PC-9 (cell line): ENCODE data around the gene NXNL2. TPM values are rescaled to one million over a fixed set of nuclear protein-coding genes. Genes with fewer than 3 reads are reported as not detected.

Experiments used
- BruUV-seq: library from RNA; stranded (reverse); fragments of 400-500 nt; replicated peaks from 2 replicates; lab custom pipeline; 2021; lab: Mats Ljungman, UMichigan
- CTCF ChIA-PET: fragments of 300-600 bp; sonication (Branson Sonifier 250); formaldehyde crosslinking; loops from one replicate; lab custom pipeline; 2022; ENCODE audit warnings: antibody characterized with exemption; lab: Charles Lee
- POLR2A ChIA-PET: fragments of 300-600 bp; sonication (Branson Sonifier 250); formaldehyde crosslinking; loops from one replicate; lab custom pipeline; 2022; ENCODE audit warnings: antibody characterized with exemption; ENCODE audit not compliant: unreplicated experiment; lab: Charles Lee
- DNase-seq, 2 experiments: peaks; one replicate each; pipeline versions ENCODE4 v3.0.0 to v3.0.0-alpha.2; 2015 to 2022; ENCODE audit warnings: mixed read lengths in 1 of 2
- H2AFZ ChIP-seq: fragments of 200-600 bp; sonication (generic); 2 replicates; pipeline ENCODE4 v1.8.1; 2017; ENCODE audit warnings: antibody characterized with exemption
- H3F3A ChIP-seq: fragments of 200-600 bp; sonication (generic); 2 replicates; pipeline ENCODE4 v1.8.1; 2017; ENCODE audit warnings: antibody characterized with exemption, mild to moderate bottlenecking, low read depth; ENCODE audit not compliant: insufficient read depth
- H3K27ac ChIP-seq: fragments of 200-600 bp; sonication (generic); 2 replicates; pipeline ENCODE4 v1.6.1; 2016; ENCODE audit warnings: mixed run types
- H3K27me3 ChIP-seq: fragments of 200-600 bp; sonication (generic); 2 replicates; pipeline ENCODE4 v1.6.1; 2016; ENCODE audit warnings: low read depth, mixed run types; ENCODE audit not compliant: insufficient read depth
- H3K36me3 ChIP-seq: fragments of 200-600 bp; sonication (generic); 2 replicates; pipeline ENCODE4 v1.6.1; 2016; ENCODE audit warnings: low read depth, mixed run types
- H3K4me1 ChIP-seq: fragments of 200-600 bp; sonication (generic); replicated peaks from 2 replicates; pipeline ENCODE4 v1.6.1; 2016; ENCODE audit warnings: mixed run types; ENCODE audit not compliant: insufficient read depth
- H3K4me2 ChIP-seq: fragments of 200-600 bp; sonication (generic); 2 replicates; pipeline ENCODE4 v1.6.1; 2017; ENCODE audit warnings: mixed run types
- H3K4me3 ChIP-seq: fragments of 200-600 bp; sonication (generic); 2 replicates; pipeline ENCODE4 v1.6.1; 2016; ENCODE audit warnings: mixed run types
- H3K79me2 ChIP-seq: fragments of 200-600 bp; sonication (generic); 2 replicates; pipeline ENCODE4 v1.6.1; 2017; ENCODE audit warnings: low read depth, mixed run types
- H3K9me2 ChIP-seq: fragments of 200-600 bp; sonication (generic); 2 replicates; pipeline ENCODE4 v1.8.1; 2017; ENCODE audit warnings: mild to moderate bottlenecking; ENCODE audit not compliant: insufficient read depth
- H3K9me3 ChIP-seq: fragments of 200-600 bp; sonication (generic); 2 replicates; pipeline ENCODE4 v1.8.1; 2016; ENCODE audit warnings: low read depth; ENCODE audit not compliant: insufficient read depth
- H4K20me1 ChIP-seq: fragments of 200-600 bp; sonication (generic); 2 replicates; pipeline ENCODE4 v1.8.1; 2017; ENCODE audit not compliant: insufficient read depth
- CTCF ChIP-seq: fragments of 200-600 bp; sonication (generic); conservative IDR thresholded peaks from 2 replicates; pipeline ENCODE4 v1.6.1; 2017; ENCODE audit warnings: mixed run types, antibody characterized with exemption, mild to moderate bottlenecking, moderate library complexity
- EZH2 ChIP-seq: fragments of 200-600 bp; sonication (generic); IDR thresholded peaks from 2 replicates; pipeline ENCODE4 v1.8.0; 2017; ENCODE audit warnings: antibody characterized with exemption, low read depth
- intact Hi-C: fragments of 100-400 bp; cut with micrococcal nuclease; formaldehyde crosslinking; loops from one replicate; pipeline ENCODE4 v1.10.0; 2022; ENCODE audit not compliant: unreplicated experiment
- total RNA-seq: library from RNA; stranded (reverse); gene quantifications from 2 replicates; pipeline ENCODE4 v1.2.3, GENCODE V29; 2021

NXNL2 gene
- total RNA-seq, 1 experiment from 2014 or later = 5.5 TPM

- H4K20me1 ChIP-seq = no peaks in the 10 kb centered on the region
- H3F3A ChIP-seq = no peaks in the 10 kb centered on the region
- peak; percentile 93 for TF ChIP-seq CTCF
- TF ChIP-seq EZH2 = no peak
- no TSS peak for BruUV-seq
- H3K27me3 ChIP-seq = no peaks in the 10 kb centered on the region
- peak overlapping the region; percentile 25; the same call in 1 of the 2 replicates for H3K4me3 ChIP-seq
- CTCF ChIA-PET = no interaction called here
- H3K9me3 ChIP-seq = no peaks in the 10 kb centered on the region
- peak overlapping the region; percentile 69 for H3K4me2 ChIP-seq
- no peak overlapping the region for H3K27ac ChIP-seq
- POLR2A ChIA-PET = no interaction called here
- no peaks in the 10 kb centered on the region for H3K36me3 ChIP-seq
- no peak overlapping the region for H2AFZ ChIP-seq
- H3K79me2 ChIP-seq = no peaks in the 10 kb centered on the region
- DNase-seq = peak; percentile 52 to 87
- H3K9me2 ChIP-seq = no peaks in the 10 kb centered on the region
- peaks cover 4% of the 10 kb centered on the region; the same call in 1 of the 2 replicates for H3K4me1 ChIP-seq
- intact Hi-C loops = loop anchor here (1.0 to 10.0 kb wide), 9 partner anchors 43 to 894 kb away; partner anchors contain the start of genes NXNL2 and SPIN1
These were observed 43.4 kb downstream of the NXNL2 start for GRCh38 chr9:88578121-88579049.

GRCh38 chr9:88579050-88579715 lies 44.2 kb downstream of the NXNL2 start:
- H2AFZ ChIP-seq = no peak overlapping the region
- H3K9me2 ChIP-seq = no peaks in the 10 kb centered on the region
- no peak overlapping the region for H3K4me3 ChIP-seq
- H4K20me1 ChIP-seq = no peaks in the 10 kb centered on the region
- ChIA-PET POLR2A (no interaction called here), CTCF (interaction anchor here (0.7 kb wide), 1 partner anchor 156 kb away, joined by 11 read pairs; no protein-coding TSS in a partner anchor)
- no peaks in the 10 kb centered on the region for H3K27me3 ChIP-seq
- H3K27ac ChIP-seq = no peak overlapping the region
- no peaks in the 10 kb centered on the region for H3K36me3 ChIP-seq
- BruUV-seq = no TSS peak
- no peak overlapping the region for H3K4me2 ChIP-seq
- no peak for DNase-seq
- TF ChIP-seq CTCF (no peak), EZH2 (no peak)
- no peaks in the 10 kb centered on the region for H3F3A ChIP-seq
- intact Hi-C loops = loop anchor here (2.0 to 10.0 kb wide), 5 partner anchors 192 to 894 kb away; partner anchors contain the start of gene SPIN1
- no peaks in the 10 kb centered on the region for H3K9me3 ChIP-seq
- no peaks in the 10 kb centered on the region for H3K79me2 ChIP-seq
- H3K4me1 ChIP-seq = peaks cover 4% of the 10 kb centered on the region; the same call in 1 of the 2 replicates

DNA sequence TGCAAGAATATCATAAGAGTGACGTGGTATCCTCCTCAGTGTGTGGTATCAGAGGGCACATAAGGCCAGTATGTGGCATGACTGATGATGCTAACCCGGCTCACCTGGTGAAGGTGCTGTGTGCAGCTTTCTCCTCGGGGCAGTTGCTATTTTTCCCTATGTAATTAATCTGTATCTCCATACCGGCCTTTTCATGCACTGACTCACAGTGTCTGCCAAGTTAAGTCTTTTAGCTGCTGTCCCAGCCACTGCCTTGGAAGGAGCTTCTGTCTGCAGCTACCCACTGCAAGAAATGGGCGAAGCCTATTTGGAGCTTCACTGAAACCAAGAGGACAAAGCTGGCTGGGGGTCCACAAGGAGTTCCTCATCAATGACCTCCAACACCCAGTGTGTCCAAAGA lies 46.0 kb downstream of the NXNL2 start:
- CTCF ChIA-PET = interaction anchor here (0.5 kb wide), 1 partner anchor 46 kb away, joined by 3 read pairs; no protein-coding TSS in a partner anchor
- no peak for DNase-seq
- Histone ChIP-seq H3K27me3 (no peaks in the 10 kb centered on the region), H3K9me2 (no peaks in the 10 kb centered on the region), H3K79me2 (no peaks in the 10 kb centered on the region), H3K9me3 (no peaks in the 10 kb centered on the region), H3K27ac (no peak overlapping the region), H3K4me3 (no peak overlapping the region), H3F3A (no peaks in the 10 kb centered on the region), H3K4me1 (peaks cover 4% of the 10 kb centered on the region; the same call in 1 of the 2 replicates), H3K36me3 (no peaks in the 10 kb centered on the region), H4K20me1 (no peaks in the 10 kb centered on the region), H2AFZ (no peak overlapping the region), H3K4me2 (no peak overlapping the region)
- BruUV-seq = no TSS peak
- POLR2A ChIA-PET = no interaction called here
- intact Hi-C loops = no loop called here
- no peak for TF ChIP-seq EZH2
- no peak for TF ChIP-seq CTCF
